ENCODE measurements around the gene PSMA7. TPM values are rescaled to one million over a fixed set of nuclear protein-coding genes. Genes with fewer than 3 reads are reported as not detected.

PSMA7 gene
- polyA plus RNA-seq, 1 donor (not counting 4 experiments of a cell fraction or from before 2014, with no cell fraction given): 383 TPM

DNA sequence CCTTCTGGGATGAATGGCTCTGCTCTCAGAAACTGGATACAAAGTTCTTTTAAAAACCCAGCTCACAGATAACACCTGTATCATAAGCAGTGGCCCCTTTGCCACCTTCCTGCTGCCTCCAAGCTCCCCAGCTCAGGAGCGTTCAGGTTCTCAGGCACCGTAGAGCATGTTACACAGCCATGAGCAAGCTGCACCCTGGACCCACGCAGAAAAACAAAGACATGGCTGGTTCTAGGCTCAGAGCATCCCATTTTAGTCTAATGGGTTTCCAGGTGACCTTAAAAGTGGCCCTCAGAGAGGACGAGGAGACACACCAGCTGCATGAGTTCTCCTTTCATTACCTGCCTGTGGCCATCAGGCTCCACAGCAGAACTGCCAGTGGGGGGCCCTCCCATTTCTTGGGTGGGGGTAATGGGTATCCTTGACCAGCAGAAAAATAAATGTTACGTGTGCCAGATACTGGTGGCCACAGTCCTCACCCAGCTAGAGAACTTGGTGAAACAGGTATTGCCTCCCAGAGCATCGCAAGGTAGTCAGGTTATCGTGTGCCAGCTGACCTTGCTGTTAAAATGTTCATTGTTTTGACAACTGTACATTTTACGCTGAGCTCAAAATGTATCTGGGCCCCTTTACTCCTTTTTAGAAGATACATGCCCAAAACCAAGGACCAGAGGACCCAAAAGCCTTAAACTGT lies 7.5 kb downstream of the PSMA7 start:
- dilution Hi-C loops (cut with MboI; ENCODE audit: extremely low pct_ligation_motif_present, low sequenced_read_pairs): no loop called here
- no peak overlapping the region for H3K4me2 ChIP-seq (ENCODE audit: control insufficient read depth, extremely low read depth, insufficient read depth, low read depth, low read length)
- FAIRE-seq (no peak), DNase-seq (ENCODE audit: low read depth, low spot score) (no peak)
- H3K4me1 ChIP-seq (ENCODE audit: control insufficient read depth, extremely low read depth, insufficient read depth, low read length): no peaks in the 10 kb centered on the region
- no peaks in the 10 kb centered on the region for H3K9me1 ChIP-seq (ENCODE audit: control insufficient read depth, extremely low read depth, insufficient read depth, low read length)
- no peak overlapping the region for H3K4me3 ChIP-seq (ENCODE audit: control insufficient read depth in 2 of 3, extremely low read depth in 1 of 3, insufficient read depth in 2 of 3, low read depth in 1 of 3, low read length in 3 of 3)
- no peak overlapping the region for H2AFZ ChIP-seq (ENCODE audit: control insufficient read depth, low read length)
- no peak overlapping the region for H3K9ac ChIP-seq (ENCODE audit: control insufficient read depth, extremely low read depth, insufficient read depth, low read length)
- H3K9me3 ChIP-seq (ENCODE audit: control insufficient read depth, low read depth, low read length): no peaks in the 10 kb centered on the region
- peaks cover 16% of the 10 kb centered on the region for H4K20me1 ChIP-seq (ENCODE audit: control insufficient read depth, extremely low read depth, insufficient read depth, low read length)
- no peak overlapping the region for H3K27ac ChIP-seq (ENCODE audit: control insufficient read depth, insufficient read depth, low read length)
- H3K36me3 ChIP-seq (ENCODE audit: control insufficient read depth in 2 of 2, extremely low read depth in 1 of 2, insufficient read depth in 2 of 2, low read length in 2 of 2): peaks cover 50 to 72% of the 10 kb centered on the region in 2 experiments
- peaks cover 22% of the 10 kb centered on the region for H3K79me2 ChIP-seq (ENCODE audit: control insufficient read depth, insufficient read depth, low read length)
- TF ChIP-seq, protein P1, sequence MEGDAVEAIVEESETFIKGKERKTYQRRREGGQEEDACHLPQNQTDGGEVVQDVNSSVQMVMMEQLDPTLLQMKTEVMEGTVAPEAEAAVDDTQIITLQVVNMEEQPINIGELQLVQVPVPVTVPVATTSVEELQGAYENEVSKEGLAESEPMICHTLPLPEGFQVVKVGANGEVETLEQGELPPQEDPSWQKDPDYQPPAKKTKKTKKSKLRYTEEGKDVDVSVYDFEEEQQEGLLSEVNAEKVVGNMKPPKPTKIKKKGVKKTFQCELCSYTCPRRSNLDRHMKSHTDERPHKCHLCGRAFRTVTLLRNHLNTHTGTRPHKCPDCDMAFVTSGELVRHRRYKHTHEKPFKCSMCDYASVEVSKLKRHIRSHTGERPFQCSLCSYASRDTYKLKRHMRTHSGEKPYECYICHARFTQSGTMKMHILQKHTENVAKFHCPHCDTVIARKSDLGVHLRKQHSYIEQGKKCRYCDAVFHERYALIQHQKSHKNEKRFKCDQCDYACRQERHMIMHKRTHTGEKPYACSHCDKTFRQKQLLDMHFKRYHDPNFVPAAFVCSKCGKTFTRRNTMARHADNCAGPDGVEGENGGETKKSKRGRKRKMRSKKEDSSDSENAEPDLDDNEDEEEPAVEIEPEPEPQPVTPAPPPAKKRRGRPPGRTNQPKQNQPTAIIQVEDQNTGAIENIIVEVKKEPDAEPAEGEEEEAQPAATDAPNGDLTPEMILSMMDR (optimal IDR thresholded peaks at IDR 0.05 in 1 of 3, IDR thresholded peaks at IDR 0.05 in 1 of 3, conservative IDR thresholded peaks at IDR 0.05 in 1 of 3; ENCODE audit: extremely low read depth in 1 of 3, insufficient read depth in 2 of 3, low read length in 3 of 3): no peak
- TF ChIP-seq EZH2 (IDR thresholded peaks at IDR 0.05; ENCODE audit: low read length): no peak
- H3K27me3 ChIP-seq (ENCODE audit: control insufficient read depth, extremely low read depth, insufficient read depth, low read length): no peaks in the 10 kb centered on the region

DNA sequence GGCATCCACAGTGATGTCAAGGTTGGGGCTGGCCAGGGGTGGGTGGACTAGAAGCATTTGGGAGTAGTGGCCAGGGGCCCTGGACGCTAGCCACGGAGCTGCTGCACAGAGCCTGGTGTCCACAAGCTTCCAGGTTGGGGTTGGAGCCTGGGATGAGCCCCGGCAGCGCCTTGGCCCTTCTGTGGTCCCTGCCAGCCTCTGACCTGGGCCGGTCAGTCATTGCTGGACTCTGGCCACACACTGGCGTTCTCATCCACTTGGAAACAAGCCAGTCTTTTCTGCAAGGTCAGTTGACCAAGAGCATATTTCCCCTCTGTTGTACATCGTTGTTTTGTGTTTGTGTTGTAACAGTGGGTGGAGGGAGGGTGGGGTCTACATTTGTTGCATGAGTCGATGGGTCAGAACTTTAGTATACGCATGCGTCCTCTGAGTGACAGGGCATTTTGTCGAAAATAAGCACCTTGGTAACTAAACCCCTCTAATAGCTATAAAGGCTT lies 8.4 kb downstream of the PSMA7 start:
- dilution Hi-C loops (cut with MboI; ENCODE audit: extremely low pct_ligation_motif_present, low sequenced_read_pairs): no loop called here
- H3K27me3 ChIP-seq (ENCODE audit: control insufficient read depth, extremely low read depth, insufficient read depth, low read length): no peaks in the 10 kb centered on the region
- H3K4me2 ChIP-seq (ENCODE audit: control insufficient read depth, extremely low read depth, insufficient read depth, low read depth, low read length): no peak overlapping the region
- FAIRE-seq (no peak), DNase-seq (ENCODE audit: low read depth, low spot score) (no peak)
- no peak overlapping the region for H3K9ac ChIP-seq (ENCODE audit: control insufficient read depth, extremely low read depth, insufficient read depth, low read length)
- no peak overlapping the region for H3K27ac ChIP-seq (ENCODE audit: control insufficient read depth, insufficient read depth, low read length)
- H3K36me3 ChIP-seq (ENCODE audit: control insufficient read depth in 2 of 2, extremely low read depth in 1 of 2, insufficient read depth in 2 of 2, low read length in 2 of 2): peaks cover 52 to 71% of the 10 kb centered on the region in 2 experiments
- no peak overlapping the region for H3K4me3 ChIP-seq (ENCODE audit: control insufficient read depth in 2 of 3, extremely low read depth in 1 of 3, insufficient read depth in 2 of 3, low read depth in 1 of 3, low read length in 3 of 3)
- no peaks in the 10 kb centered on the region for H3K4me1 ChIP-seq (ENCODE audit: control insufficient read depth, extremely low read depth, insufficient read depth, low read length)
- TF ChIP-seq EZH2 (IDR thresholded peaks at IDR 0.05; ENCODE audit: low read length): no peak
- TF ChIP-seq, protein P1 (optimal IDR thresholded peaks at IDR 0.05 in 1 of 3, IDR thresholded peaks at IDR 0.05 in 1 of 3, conservative IDR thresholded peaks at IDR 0.05 in 1 of 3; ENCODE audit: extremely low read depth in 1 of 3, insufficient read depth in 2 of 3, low read length in 3 of 3): no peak
- H3K9me3 ChIP-seq (ENCODE audit: control insufficient read depth, low read depth, low read length): no peaks in the 10 kb centered on the region
- no peaks in the 10 kb centered on the region for H3K9me1 ChIP-seq (ENCODE audit: control insufficient read depth, extremely low read depth, insufficient read depth, low read length)
- H3K79me2 ChIP-seq (ENCODE audit: control insufficient read depth, insufficient read depth, low read length): peaks cover 13% of the 10 kb centered on the region
- peaks cover 13% of the 10 kb centered on the region for H4K20me1 ChIP-seq (ENCODE audit: control insufficient read depth, extremely low read depth, insufficient read depth, low read length)
- H2AFZ ChIP-seq (ENCODE audit: control insufficient read depth, low read length): no peak overlapping the region

All from keratinocyte (primary cell).